ENCODE data around the gene CHST8.
"Not testable (repeated sequence)": the region's sequence is repeated elsewhere in the genome, so short reads cannot be mapped to it uniquely, and the experiment has no call there.

The CHST8 gene

GRCh38 chr19:33812388-33813330, 190.9 kb downstream of the CHST8 start:
- DNase-seq (ENCODE audit: low spot score): no peak

GRCh38 chr19:33813391-33814101, 191.8 kb downstream of the CHST8 start:
- DNase-seq (ENCODE audit: low spot score): no peak

- DNase-seq (ENCODE audit: low spot score): no peak
Observed at GRCh38 chr19:33814181-33815165, 192.7 kb downstream of the CHST8 start.

- no peak for DNase-seq (ENCODE audit: low spot score)
Observed at GRCh38 chr19:33815380-33816340, 193.9 kb downstream of the CHST8 start.

- no peak for DNase-seq (ENCODE audit: low spot score)
Observed at GRCh38 chr19:33818411-33818810, 196.7 kb downstream of the CHST8 start.

- DNase-seq (ENCODE audit: low spot score): not testable (repeated sequence)
Observed at GRCh38 chr19:33819078-33819477, 197.3 kb downstream of the CHST8 start.

GRCh38 chr19:33819506-33819879, 197.7 kb downstream of the CHST8 start:
- DNase-seq (ENCODE audit: low spot score): no peak

GRCh38 chr19:33819880-33820781, 198.4 kb downstream of the CHST8 start:
- DNase-seq (ENCODE audit: low spot score): peak; percentile 92

- DNase-seq (ENCODE audit: low spot score): peak; percentile 38
Observed at GRCh38 chr19:33821871-33822270, 200.1 kb downstream of the CHST8 start.
